Activated T-helper 2 cell treated with anti-CD3 and anti-CD28 coated beads, Interferon-gamma antibody, Interleukin-2, Interleukin-4, amounts not matched to agents 10 μg/mL and 5 μg/mL and 100 μg/mL, durations not matched to agents 14 hours and 24 hours and 36 hours (primary cell): ENCODE results near the gene PTGS1. TPM values are rescaled to one million over a fixed set of nuclear protein-coding genes. Genes with fewer than 3 reads are reported as not detected.

ENCODE experiments used
- DNase-seq: peaks from one replicate; pipeline ENCODE4 v3.0.0; 2021; ENCODE audit warnings: low spot score
- H3K27ac Mint-ChIP-seq: one replicate; pipeline ENCODE4 v1.8.0; 2021; ENCODE audit warnings: mixed read lengths
- H3K27me3 Mint-ChIP-seq: one replicate; pipeline ENCODE4 v1.8.0; 2021; ENCODE audit warnings: low read depth, mixed read lengths
- H3K36me3 Mint-ChIP-seq: one replicate; pipeline ENCODE4 v1.8.0; 2021; ENCODE audit warnings: low read depth, mixed read lengths
- H3K4me1 Mint-ChIP-seq: one replicate; pipeline ENCODE4 v1.8.0; 2021; ENCODE audit warnings: low read depth, mixed read lengths
- H3K4me3 Mint-ChIP-seq: one replicate; pipeline ENCODE4 v1.8.0; 2021; ENCODE audit warnings: low read depth, mild to moderate bottlenecking, moderate library complexity, mixed read lengths
- H3K9me3 Mint-ChIP-seq: one replicate; pipeline ENCODE4 v1.8.0; 2021; ENCODE audit warnings: mixed read lengths
- intact Hi-C: fragments of 100-400 bp; cut with micrococcal nuclease; formaldehyde crosslinking; loops from one replicate; pipeline ENCODE4 v1.15.1; 2023
- total RNA-seq: library from RNA; stranded (reverse); gene quantifications from 2 replicates; pipeline ENCODE4 v1.2.3, GENCODE V29; 2022

The PTGS1 gene
- total RNA-seq, 1 donor from 2014 or later = 0.71 TPM

- Mint-ChIP-seq H3K4me1 (peaks cover 11% of the 10 kb centered on the region), H3K27ac (peak overlapping the region; percentile 7), H3K4me3 (no peak overlapping the region), H3K9me3 (no peaks in the 10 kb centered on the region), H3K36me3 (no peaks in the 10 kb centered on the region), H3K27me3 (no peaks in the 10 kb centered on the region)
- intact Hi-C loops = loop anchor here (2.0 kb wide), 1 partner anchor 19 kb away; no protein-coding TSS in a partner anchor
- DNase-seq = no peak
Measured at GRCh38 chr9:122383992-122384461, 13.2 kb downstream of the PTGS1 start.

- peaks cover 12% of the 10 kb centered on the region for H3K4me1 Mint-ChIP-seq
- no peak overlapping the region for H3K4me3 Mint-ChIP-seq
- H3K9me3 Mint-ChIP-seq = no peaks in the 10 kb centered on the region
- no peak overlapping the region for H3K27ac Mint-ChIP-seq
- intact Hi-C loops = no loop called here
- peaks cover 6% of the 10 kb centered on the region for H3K27me3 Mint-ChIP-seq
- no peak for DNase-seq
- H3K36me3 Mint-ChIP-seq = no peaks in the 10 kb centered on the region
Measured at GRCh38 chr9:122386311-122386872, 15.6 kb downstream of the PTGS1 start.

GRCh38 chr9:122387536-122387935 lies 16.7 kb downstream of the PTGS1 start:
- DNase-seq = no peak
- no peaks in the 10 kb centered on the region for H3K36me3 Mint-ChIP-seq
- H3K27ac Mint-ChIP-seq = no peak overlapping the region
- H3K27me3 Mint-ChIP-seq = peaks cover 6% of the 10 kb centered on the region
- intact Hi-C loops = no loop called here
- H3K9me3 Mint-ChIP-seq = no peaks in the 10 kb centered on the region
- H3K4me3 Mint-ChIP-seq = no peak overlapping the region
- peaks cover 12% of the 10 kb centered on the region for H3K4me1 Mint-ChIP-seq

- peaks cover 6% of the 10 kb centered on the region for H3K27me3 Mint-ChIP-seq
- intact Hi-C loops = no loop called here
- no peak overlapping the region for H3K27ac Mint-ChIP-seq
- H3K9me3 Mint-ChIP-seq = no peaks in the 10 kb centered on the region
- peaks cover 8% of the 10 kb centered on the region for H3K4me1 Mint-ChIP-seq
- no peak for DNase-seq
- H3K4me3 Mint-ChIP-seq = no peak overlapping the region
- no peaks in the 10 kb centered on the region for H3K36me3 Mint-ChIP-seq
Measured at GRCh38 chr9:122389195-122389594, 18.4 kb downstream of the PTGS1 start.

- H3K27me3 Mint-ChIP-seq = peaks cover 11% of the 10 kb centered on the region
- no peak overlapping the region for H3K27ac Mint-ChIP-seq
- no peak for DNase-seq
- no peak overlapping the region for H3K4me3 Mint-ChIP-seq
- peaks cover 5% of the 10 kb centered on the region for H3K4me1 Mint-ChIP-seq
- intact Hi-C loops = no loop called here
- no peaks in the 10 kb centered on the region for H3K9me3 Mint-ChIP-seq
- H3K36me3 Mint-ChIP-seq = no peaks in the 10 kb centered on the region
Measured at GRCh38 chr9:122389799-122390481, 19.1 kb downstream of the PTGS1 start.

- Mint-ChIP-seq H3K9me3 (no peaks in the 10 kb centered on the region), H3K4me1 (peaks cover 2% of the 10 kb centered on the region), H3K4me3 (no peak overlapping the region), H3K27me3 (peaks cover 12% of the 10 kb centered on the region), H3K36me3 (no peaks in the 10 kb centered on the region), H3K27ac (no peak overlapping the region)
- intact Hi-C loops = no loop called here
- DNase-seq = no peak
Measured at GRCh38 chr9:122392284-122392683, 21.5 kb downstream of the PTGS1 start.

- intact Hi-C loops = no loop called here
- H3K27me3 Mint-ChIP-seq = peaks cover 12% of the 10 kb centered on the region
- no peak overlapping the region for H3K4me3 Mint-ChIP-seq
- H3K9me3 Mint-ChIP-seq = no peaks in the 10 kb centered on the region
- H3K36me3 Mint-ChIP-seq = no peaks in the 10 kb centered on the region
- no peak for DNase-seq
- peaks cover 2% of the 10 kb centered on the region for H3K4me1 Mint-ChIP-seq
- H3K27ac Mint-ChIP-seq = no peak overlapping the region
Measured at GRCh38 chr9:122392714-122393113, 21.9 kb downstream of the PTGS1 start.

GRCh38 chr9:122393284-122393983 lies 22.6 kb downstream of the PTGS1 start:
- no peak for DNase-seq
- Mint-ChIP-seq H3K4me1 (peaks cover 2% of the 10 kb centered on the region), H3K27ac (no peak overlapping the region), H3K27me3 (peaks cover 12% of the 10 kb centered on the region), H3K4me3 (no peak overlapping the region), H3K36me3 (no peaks in the 10 kb centered on the region), H3K9me3 (no peaks in the 10 kb centered on the region)
- intact Hi-C loops = no loop called here

- Mint-ChIP-seq H3K9me3 (peaks cover 6% of the 10 kb centered on the region), H3K36me3 (no peaks in the 10 kb centered on the region), H3K27ac (no peak overlapping the region), H3K4me1 (peaks cover 2% of the 10 kb centered on the region), H3K27me3 (peaks cover 12% of the 10 kb centered on the region), H3K4me3 (no peak overlapping the region)
- intact Hi-C loops = no loop called here
- DNase-seq = no peak
Measured at GRCh38 chr9:122394265-122395125, 23.7 kb downstream of the PTGS1 start.

GRCh38 chr9:122396614-122397148 lies 25.9 kb downstream of the PTGS1 start:
- H3K4me3 Mint-ChIP-seq = no peak overlapping the region
- no peaks in the 10 kb centered on the region for H3K36me3 Mint-ChIP-seq
- peaks cover 6% of the 10 kb centered on the region for H3K27me3 Mint-ChIP-seq
- intact Hi-C loops = no loop called here
- DNase-seq = no peak
- H3K4me1 Mint-ChIP-seq = peaks cover 5% of the 10 kb centered on the region
- H3K27ac Mint-ChIP-seq = no peak overlapping the region
- H3K9me3 Mint-ChIP-seq = peaks cover 20% of the 10 kb centered on the region

GRCh38 chr9:122397749-122398148 lies 26.9 kb downstream of the PTGS1 start:
- Mint-ChIP-seq H3K36me3 (no peaks in the 10 kb centered on the region), H3K9me3 (peaks cover 24% of the 10 kb centered on the region), H3K4me3 (no peak overlapping the region), H3K27me3 (peaks cover 6% of the 10 kb centered on the region), H3K4me1 (peaks cover 15% of the 10 kb centered on the region), H3K27ac (no peak overlapping the region)
- no peak for DNase-seq
- intact Hi-C loops = no loop called here

GRCh38 chr9:122398371-122398924 lies 27.6 kb downstream of the PTGS1 start:
- Mint-ChIP-seq H3K9me3 (peaks cover 24% of the 10 kb centered on the region), H3K4me3 (no peak overlapping the region), H3K4me1 (peaks cover 22% of the 10 kb centered on the region), H3K27ac (no peak overlapping the region), H3K36me3 (no peaks in the 10 kb centered on the region), H3K27me3 (peaks cover 6% of the 10 kb centered on the region)
- intact Hi-C loops = no loop called here
- DNase-seq = no peak
